BJ (cell line): Measurements from ENCODE around the gene CFAP53. TPM values are rescaled to one million over a fixed set of nuclear protein-coding genes. Genes with fewer than 3 reads are reported as not detected.

ENCODE experiments used
- CTCF ChIA-PET: fragments of 350-600 bp; formaldehyde crosslinking; extraction: SDS; loops from one replicate; lab custom pipeline; 2021; ENCODE audit warnings: antibody characterized with exemption, inconsistent platforms; lab: Yijun Ruan, JAX
- POLR2A ChIA-PET: fragments of 300-600 bp; sonication (Branson Sonifier 250); formaldehyde crosslinking; extraction: SDS; loops from one replicate; lab custom pipeline; 2021; ENCODE audit warnings: antibody characterized with exemption; lab: Charles Lee
- DNase-seq: peaks from one replicate; pipeline ENCODE4 v3.0.0-alpha.2; 2011; ENCODE audit warnings: low read depth
- H3K27me3 ChIP-seq: 2 replicates; pipeline ENCODE4 v1.6.0; 2011; ENCODE audit warnings: low read length; ENCODE audit not compliant: control insufficient read depth, insufficient read depth
- H3K36me3 ChIP-seq: 2 replicates; pipeline ENCODE4 v1.5.1; 2011; ENCODE audit warnings: low read length; ENCODE audit not compliant: control insufficient read depth, insufficient read depth
- H3K4me3 ChIP-seq: 2 replicates; pipeline ENCODE4 v1.5.1; 2011; ENCODE audit warnings: low read depth, mild to moderate bottlenecking, control low read depth, low read length
- polyA minus RNA-seq: library from RNA; depleted of rRNA, polyadenylated mRNA; stranded (reverse); fragments of >200 nt; gene quantifications from 2 replicates; pipeline ENCODE4 v1.2.3, GENCODE V29; 2011; rRNA and poly(A)+ RNA removed
- polyA plus RNA-seq: library from polyadenylated mRNA; depleted of rRNA; stranded (reverse); fragments of >200 nt; gene quantifications from 2 replicates; pipeline ENCODE4 v1.2.3, GENCODE V29; 2011; rRNA removed
- TF ChIP-seq, protein P1 (sequence below): IDR thresholded peaks from 2 replicates; pipeline ENCODE4 v1.5.1; 2011; ENCODE audit warnings: low read depth, mild to moderate bottlenecking, control low read depth, inconsistent platforms, low read length, moderate library complexity; ENCODE audit not compliant: insufficient read depth

CFAP53 gene
- polyA plus RNA-seq, result 0.17 and 0.33 TPM in 2 replicates
- polyA minus RNA-seq, result 0.15 TPM in 1 of 2 replicates, not detected in the other

GRCh38 chr18:50266248-50266704, at the start of gene CFAP53:
Gene CFAP53, minus strand, starts transcription at chr18:50266495. Its CDS starts 91 bp downstream, at chr18:50266404.
- ChIA-PET POLR2A (no interaction called here), CTCF (interaction anchor here (0.6 to 1.7 kb wide), 3 partner anchors 13 to 91 kb away, joined by 3 to 4 read pairs (median 4); no protein-coding TSS in a partner anchor)
- Histone ChIP-seq H3K36me3 (peaks cover 15% of the 10 kb centered on the region), H3K4me3 (peak within 1 kb of the TSS; percentile 84), H3K27me3 (no peaks in the 10 kb centered on the region)
- TF ChIP-seq, protein P1, sequence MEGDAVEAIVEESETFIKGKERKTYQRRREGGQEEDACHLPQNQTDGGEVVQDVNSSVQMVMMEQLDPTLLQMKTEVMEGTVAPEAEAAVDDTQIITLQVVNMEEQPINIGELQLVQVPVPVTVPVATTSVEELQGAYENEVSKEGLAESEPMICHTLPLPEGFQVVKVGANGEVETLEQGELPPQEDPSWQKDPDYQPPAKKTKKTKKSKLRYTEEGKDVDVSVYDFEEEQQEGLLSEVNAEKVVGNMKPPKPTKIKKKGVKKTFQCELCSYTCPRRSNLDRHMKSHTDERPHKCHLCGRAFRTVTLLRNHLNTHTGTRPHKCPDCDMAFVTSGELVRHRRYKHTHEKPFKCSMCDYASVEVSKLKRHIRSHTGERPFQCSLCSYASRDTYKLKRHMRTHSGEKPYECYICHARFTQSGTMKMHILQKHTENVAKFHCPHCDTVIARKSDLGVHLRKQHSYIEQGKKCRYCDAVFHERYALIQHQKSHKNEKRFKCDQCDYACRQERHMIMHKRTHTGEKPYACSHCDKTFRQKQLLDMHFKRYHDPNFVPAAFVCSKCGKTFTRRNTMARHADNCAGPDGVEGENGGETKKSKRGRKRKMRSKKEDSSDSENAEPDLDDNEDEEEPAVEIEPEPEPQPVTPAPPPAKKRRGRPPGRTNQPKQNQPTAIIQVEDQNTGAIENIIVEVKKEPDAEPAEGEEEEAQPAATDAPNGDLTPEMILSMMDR, result no peak
- DNase-seq, result peak; percentile 50

DNA sequence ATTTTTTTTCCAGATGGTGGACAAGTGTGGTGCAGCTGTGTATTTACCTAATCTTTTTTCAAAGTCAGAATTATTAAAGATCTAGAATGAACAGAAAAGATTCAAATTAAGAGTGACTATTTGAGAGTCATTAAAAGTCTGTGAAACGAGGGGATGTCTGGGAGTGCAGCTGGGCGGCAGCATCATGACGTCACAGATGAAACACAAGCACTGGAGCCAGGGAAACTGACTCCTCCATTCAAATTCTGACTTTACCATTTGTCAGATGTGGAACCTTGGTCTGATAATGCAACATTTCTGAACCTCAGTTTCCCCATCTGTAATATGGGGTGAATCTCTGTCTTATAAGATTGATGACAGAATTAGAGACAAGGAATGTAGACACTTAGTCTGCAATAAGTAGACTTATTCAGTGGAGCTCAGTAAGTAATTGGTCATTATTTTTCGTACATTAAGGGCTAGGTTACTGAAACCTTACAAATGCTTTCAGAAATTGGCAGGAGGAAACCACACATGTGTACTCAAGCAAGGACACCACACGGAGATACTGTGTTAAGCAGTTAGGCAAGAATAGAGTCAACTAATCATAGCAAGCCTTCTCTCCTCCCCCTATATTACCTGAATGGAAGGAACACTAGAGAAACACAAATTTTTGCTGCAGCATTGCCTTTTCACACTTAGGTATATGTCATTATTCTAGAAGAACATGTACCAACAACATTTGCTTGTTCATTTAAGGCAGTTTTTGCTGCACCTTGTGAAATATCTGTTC, 49.0 kb upstream of the CFAP53 start:
- H3K36me3 ChIP-seq, result no peaks in the 10 kb centered on the region
- ChIA-PET CTCF (interaction anchor here (1.4 kb wide), 1 partner anchor 9 kb away, joined by 4 read pairs; no protein-coding TSS in a partner anchor), POLR2A (no interaction called here)
- TF ChIP-seq, protein P1, result no peak
- H3K4me3 ChIP-seq, result no peak overlapping the region
- H3K27me3 ChIP-seq, result no peaks in the 10 kb centered on the region; the same call in 1 of the 2 replicates
- no peak for DNase-seq

- Histone ChIP-seq H3K4me3 (no peak overlapping the region), H3K27me3 (no peaks in the 10 kb centered on the region; the same call in 1 of the 2 replicates), H3K36me3 (no peaks in the 10 kb centered on the region)
- POLR2A ChIA-PET, result no interaction called here
- CTCF ChIA-PET, result no interaction called here
- TF ChIP-seq, protein P1, result no peak
- no peak for DNase-seq
Observed at GRCh38 chr18:50313873-50314460, 47.7 kb upstream of the CFAP53 start.

- POLR2A ChIA-PET, result no interaction called here
- no peak overlapping the region for H3K4me3 ChIP-seq
- DNase-seq, result no peak
- H3K27me3 ChIP-seq, result no peaks in the 10 kb centered on the region; the same call in 1 of the 2 replicates
- TF ChIP-seq, protein P1, result no peak
- CTCF ChIA-PET, result no interaction called here
- H3K36me3 ChIP-seq, result no peaks in the 10 kb centered on the region
Observed at GRCh38 chr18:50313031-50313607, 46.8 kb upstream of the CFAP53 start.
